Stimulated activated CD4-positive, alpha-beta T cell treated with anti-CD3 and anti-CD28 coated beads, Interleukin-12 subunit alpha, Interleukin-12 subunit beta, amount 100 ng/mL, for 48 hours (primary cell): ENCODE data around the gene MIEF2.
A peak's percentile ranks its signal among the peaks of the same experiment; 100 is the strongest.

Experiments used
- DNase-seq, 3 donors: peaks; one replicate each; pipeline ENCODE4 v3.0.0-alpha.2; 2020; ENCODE audit warnings: low read depth in 2 of 3, low spot score in 1 of 3

The MIEF2 gene

DNA sequence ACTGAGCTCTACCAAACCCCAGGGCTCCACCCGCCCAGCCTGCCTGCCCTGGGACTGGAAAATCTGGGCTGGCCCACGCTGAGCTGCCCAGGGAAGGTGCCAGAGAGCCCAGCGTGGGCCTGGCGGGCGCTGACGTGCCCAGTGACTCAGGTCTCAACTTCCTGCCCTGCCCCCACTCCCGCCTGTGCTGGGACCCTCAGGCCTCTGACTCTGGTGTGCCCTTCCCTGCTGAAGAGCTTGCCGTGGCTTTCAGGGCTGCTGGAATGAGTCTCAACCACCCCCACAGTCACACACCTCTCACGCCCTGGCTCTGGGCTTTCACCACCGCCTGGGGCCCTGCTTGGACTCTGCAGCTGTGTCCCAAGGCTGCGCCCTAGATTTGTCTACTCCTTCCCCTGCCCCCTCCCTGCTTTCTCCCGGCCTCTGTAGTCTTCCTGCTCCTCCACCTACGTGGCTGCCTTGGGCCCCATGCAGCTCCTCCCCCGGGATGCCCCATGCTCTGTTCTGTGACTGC, 24.7 kb upstream of the MIEF2 start:
- DNase-seq, result peak in 1 of 3 donors; percentile 20

GRCh38 chr17:18236494-18236893, 24.0 kb upstream of the MIEF2 start:
- DNase-seq, result no peak

DNA sequence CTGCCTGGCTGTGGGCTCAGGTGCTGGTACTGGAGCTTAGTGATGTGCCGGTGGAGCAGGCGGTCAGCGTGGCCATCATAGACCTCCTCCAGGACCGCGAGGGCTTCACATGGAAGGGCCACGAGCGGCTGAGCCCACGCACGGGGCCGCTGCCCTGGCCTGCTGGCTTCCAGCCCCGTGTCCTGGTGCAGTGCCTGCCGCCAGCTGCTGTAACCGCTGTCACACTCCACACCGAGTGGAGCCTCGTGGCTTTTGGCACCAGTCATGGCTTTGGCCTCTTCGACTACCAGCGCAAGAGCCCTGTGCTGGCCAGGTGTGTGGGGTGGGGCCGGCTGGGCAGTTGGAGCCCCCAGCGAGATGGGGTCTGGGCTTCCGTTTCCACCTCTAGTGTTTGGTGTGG, 23.0 kb upstream of the MIEF2 start:
- DNase-seq, result no peak

GRCh38 chr17:18238299-18238698, 22.2 kb upstream of the MIEF2 start:
- no peak for DNase-seq

GRCh38 chr17:18240449-18240848, 20.0 kb upstream of the MIEF2 start:
- DNase-seq, result no peak

DNA sequence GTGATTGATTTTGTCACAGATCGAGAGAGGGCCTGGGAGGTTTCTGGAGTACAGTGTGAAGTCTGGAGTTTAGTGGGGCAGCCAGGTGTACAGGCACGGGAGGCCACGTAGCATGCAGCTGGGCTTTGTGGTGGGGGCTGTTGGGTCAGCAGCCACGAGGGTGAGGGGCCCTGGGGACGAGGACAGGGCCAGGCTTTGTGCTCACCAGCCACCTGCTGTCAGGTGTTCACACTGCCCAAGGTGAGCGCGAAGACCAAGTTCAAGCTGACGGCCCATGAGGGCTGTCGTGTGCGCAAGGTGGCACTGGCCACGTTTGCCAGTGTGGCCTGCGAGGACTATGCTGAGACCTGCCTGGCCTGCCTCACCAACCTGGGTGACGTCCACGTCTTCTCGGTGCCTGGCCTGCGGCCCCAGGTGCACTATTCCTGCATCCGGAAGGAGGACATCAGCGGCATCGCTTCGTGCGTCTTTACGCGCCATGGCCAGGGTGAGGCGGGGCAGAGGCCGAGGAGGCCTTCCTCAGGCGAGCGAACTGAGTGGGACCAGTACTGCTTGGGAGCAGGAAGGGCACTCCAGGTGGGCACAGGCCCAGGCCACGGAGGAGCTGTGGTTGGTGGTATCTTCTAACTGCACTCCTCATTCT, 19.1 kb upstream of the MIEF2 start:
- no peak for DNase-seq

DNA sequence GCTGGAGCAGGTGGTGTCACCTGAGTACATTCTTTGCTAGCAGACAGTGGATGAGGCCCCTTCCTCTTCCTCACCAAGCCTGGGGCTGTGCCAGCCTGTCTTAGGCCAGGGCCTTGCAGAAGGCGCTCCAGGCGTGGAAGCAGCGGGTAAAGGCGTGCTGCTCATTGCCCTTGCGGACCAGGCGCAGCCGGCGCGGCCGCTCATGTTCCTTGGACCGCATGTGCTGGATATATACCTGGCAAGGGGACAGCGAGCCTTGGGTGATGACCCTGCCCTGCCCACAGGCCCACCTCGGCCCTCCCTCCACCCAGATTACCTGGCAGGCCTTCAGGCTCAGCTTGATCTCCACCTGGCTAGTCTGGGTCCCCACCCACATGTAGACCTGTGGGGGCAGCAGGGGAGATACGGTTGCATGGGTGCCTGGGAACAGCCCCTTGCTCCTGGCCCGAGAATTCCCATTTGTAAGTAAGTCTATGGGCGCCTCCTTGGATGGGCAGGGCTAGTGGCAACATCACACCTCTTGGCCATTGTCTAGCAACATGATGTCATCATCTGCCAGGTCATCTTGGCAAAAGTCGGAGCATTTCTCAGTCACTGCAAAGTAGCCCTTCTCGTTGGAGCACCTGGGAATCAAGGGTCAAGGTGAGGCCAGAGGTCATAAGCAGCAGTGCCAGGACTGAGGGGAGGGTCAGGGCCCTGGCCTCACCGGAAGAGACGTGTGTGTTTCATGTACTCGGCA, 15.3 kb upstream of the MIEF2 start:
- DNase-seq, result no peak

- no peak for DNase-seq
Measured at GRCh38 chr17:18246109-18246725, 14.2 kb upstream of the MIEF2 start.

- DNase-seq, result peak in 2 of 3 donors; percentile 39 to 45
Measured at GRCh38 chr17:18246880-18247612, 13.4 kb upstream of the MIEF2 start.

- DNase-seq, result no peak
Measured at GRCh38 chr17:18247613-18248001, 12.9 kb upstream of the MIEF2 start.

DNA sequence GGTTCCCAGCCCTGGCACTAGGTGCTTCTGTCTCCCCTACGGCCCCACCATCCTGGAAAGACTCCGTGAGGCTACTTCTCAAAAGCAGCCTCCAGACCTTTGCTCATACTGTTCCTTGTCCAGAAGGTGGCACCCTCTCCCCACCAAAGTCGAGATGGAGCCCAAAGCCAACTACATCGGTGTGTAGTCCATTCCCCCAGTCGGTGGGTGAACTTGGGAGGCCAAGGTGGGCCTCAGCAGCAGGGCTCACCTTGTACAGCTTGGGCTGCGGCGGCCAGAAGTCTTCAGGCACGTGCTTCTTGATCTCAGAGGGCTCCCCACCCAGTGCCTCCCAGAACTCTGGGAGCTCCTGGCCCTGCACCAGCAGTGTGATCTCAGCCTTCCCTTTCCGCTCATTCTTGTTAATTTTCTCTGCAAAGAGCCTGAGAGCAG, 12.1 kb upstream of the MIEF2 start:
- peak in 2 of 3 donors; percentile 42 to 68 for DNase-seq

DNA sequence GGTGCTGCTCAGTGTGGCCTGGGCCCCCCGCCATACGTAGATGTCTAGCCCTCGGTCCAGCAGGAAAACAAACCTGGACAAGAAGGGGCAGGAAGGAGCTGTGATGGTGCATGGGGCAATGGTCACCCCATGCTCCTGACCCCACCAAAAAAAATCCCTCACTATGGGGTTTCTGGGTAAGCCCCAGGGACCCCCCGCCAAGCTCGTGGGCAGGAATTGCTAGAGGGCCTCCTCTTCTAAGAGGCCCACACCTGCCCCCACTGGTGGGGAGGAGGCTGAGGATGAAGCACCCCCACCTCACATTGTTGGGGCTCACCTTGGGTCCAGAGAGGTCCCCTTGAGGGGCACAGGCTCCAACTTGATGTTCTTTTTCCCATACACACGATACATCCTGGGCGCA, 11.7 kb upstream of the MIEF2 start:
- no peak for DNase-seq

DNA sequence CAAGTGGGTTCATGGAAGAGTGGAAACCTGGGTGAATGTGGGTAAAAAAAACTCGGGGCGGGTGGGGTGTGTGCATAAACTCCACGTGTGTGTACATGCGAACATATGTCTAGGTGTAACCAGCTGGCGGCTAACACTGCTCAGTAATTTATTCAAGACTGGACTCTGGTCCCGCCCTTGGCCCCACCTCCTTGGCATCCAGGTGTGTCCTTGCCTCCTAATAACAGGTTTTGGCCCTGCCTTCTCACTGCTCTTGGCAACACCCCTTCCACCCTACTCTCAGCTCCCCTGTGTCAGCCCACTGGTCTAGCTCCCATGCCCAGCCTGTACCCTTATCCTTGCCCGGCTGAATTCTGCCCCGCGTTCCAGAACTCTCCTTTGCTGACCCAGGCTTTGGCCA, 10.2 kb upstream of the MIEF2 start:
- DNase-seq, result no peak

DNA sequence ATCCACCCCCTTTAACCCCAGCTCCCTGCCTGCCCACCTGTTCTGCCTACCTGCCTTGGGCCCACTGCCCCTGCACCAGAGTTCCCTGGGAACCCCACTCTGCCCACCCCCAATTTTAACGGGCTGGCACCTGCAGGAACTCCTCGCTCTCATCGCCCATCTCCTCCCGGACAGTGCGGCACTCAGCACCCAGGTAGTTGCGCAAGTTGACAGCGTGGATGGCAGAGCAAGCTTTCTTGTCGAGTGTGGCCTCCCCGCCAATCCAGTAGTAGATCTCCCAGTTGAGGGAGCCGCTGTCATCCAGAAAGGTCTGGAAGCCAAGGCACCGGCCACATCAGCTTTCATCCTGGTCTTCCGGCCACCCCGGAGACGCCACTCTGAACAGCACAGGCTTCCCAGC, 9.8 kb upstream of the MIEF2 start:
- no peak for DNase-seq

DNA sequence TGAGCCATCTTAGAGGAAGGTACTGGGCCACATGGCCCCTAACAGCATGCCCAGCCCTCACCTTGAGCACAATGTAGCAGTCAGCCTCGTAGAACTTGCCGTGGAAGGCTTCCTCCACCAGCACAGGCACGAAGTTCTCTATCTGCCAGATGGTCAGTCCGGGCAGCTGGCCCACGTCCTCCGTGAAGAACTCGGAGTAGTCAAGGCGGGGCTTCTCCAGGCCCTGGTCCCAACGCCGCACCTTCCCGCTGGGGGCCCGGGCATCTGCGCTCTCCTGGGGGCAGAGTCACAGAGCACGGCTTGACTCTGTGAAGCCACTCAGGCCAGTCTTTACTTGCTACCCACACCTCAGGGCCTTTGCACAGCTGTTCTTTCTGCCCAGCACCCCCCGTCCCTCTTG, 9.3 kb upstream of the MIEF2 start:
- no peak for DNase-seq

DNA sequence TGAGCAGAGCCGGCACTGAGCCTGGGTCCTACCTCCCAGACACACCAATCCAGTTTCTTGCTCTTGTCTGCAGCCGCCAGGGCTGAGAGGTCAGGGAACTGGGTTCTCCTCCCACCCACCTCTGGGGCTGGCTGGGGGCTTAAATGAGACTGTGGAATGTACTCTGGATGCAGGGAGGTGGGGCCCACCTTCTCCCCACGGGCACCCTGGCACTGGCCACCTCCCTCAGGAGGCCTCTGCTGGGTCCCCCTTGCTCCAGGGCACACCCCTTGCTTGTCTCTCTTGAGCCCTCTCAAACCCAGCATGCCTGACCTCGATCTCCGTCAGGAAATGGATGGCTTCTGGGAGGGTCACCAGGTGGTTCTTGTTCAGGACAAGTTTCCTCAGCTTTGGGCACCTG, 8.3 kb upstream of the MIEF2 start:
- no peak for DNase-seq

GRCh38 chr17:18253187-18253884, 7.1 kb upstream of the MIEF2 start:
- DNase-seq, result no peak

DNA sequence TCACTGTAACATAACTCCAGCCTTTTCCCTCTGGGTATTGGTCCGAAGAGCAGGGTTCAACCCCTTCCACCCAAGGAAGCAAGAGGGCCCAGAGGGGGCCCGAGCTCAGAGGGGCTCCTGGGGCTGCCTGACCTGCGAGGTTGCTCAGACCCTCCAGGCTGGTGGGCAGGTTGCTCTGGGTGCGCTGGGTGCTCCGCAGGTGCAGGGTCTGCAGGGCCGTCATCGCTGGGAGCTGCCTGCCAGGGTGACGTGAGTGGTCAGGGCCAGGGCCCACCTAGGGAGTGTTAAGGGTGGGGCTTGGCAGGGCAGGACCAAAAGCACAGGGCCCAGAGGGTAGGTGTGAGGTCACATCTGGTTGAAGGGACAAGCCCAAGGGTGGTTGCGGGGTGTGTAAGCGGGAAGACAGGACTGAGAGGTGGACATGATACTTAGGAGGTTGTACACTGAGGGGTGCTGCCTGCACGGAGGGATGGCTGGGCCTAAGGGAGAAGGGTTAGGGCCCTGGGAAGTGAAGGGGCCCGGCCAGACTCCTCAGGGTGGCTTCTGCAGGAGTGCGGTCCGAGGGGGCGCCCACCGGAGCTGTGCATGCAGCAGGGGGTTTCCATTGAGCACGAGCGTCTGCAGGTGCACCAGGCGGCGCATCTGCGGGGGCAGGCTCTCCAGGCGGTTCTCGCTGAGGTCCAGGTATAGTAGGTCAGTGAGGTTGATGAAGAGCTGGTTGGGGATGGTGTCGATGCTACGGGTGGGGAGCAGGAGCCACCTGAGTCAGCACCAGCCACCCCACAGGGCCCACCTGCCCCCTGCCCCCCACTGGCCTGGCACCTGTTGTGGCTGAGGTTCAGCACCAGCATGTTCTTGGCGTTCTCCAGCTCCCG, 6.3 kb upstream of the MIEF2 start:
- no peak for DNase-seq

GRCh38 chr17:18254888-18255649, 5.4 kb upstream of the MIEF2 start:
- no peak for DNase-seq
